Chondrocyte (in vitro differentiated cells): ENCODE measurements around the gene RNF151. TPM values are rescaled to one million over a fixed set of nuclear protein-coding genes. Genes with fewer than 3 reads are reported as not detected.
A peak's percentile ranks its signal among the peaks of the same experiment; 100 is the strongest.
"Not testable (repeated sequence)": the region's sequence is repeated elsewhere in the genome, so short reads cannot be mapped to it uniquely, and the experiment has no call there.

Experiments used
- DNase-seq: peaks from one replicate; pipeline ENCODE4 v3.0.0; 2021; ENCODE audit warnings: mixed read lengths, low spot score
- H3K27ac Mint-ChIP-seq: one replicate; pipeline ENCODE4 v1.8.0; 2021; ENCODE audit warnings: mild to moderate bottlenecking, moderate library complexity, mixed read lengths; ENCODE audit not compliant: unreplicated experiment
- H3K27me3 Mint-ChIP-seq: 2 replicates; pipeline ENCODE4 v1.8.0; 2021; ENCODE audit warnings: low read depth, mixed read lengths
- H3K36me3 Mint-ChIP-seq: 2 replicates; pipeline ENCODE4 v1.8.0; 2021; ENCODE audit warnings: low read depth, mixed read lengths
- H3K4me1 Mint-ChIP-seq: 2 replicates; pipeline ENCODE4 v1.8.0; 2021; ENCODE audit warnings: low read depth, mild to moderate bottlenecking, mixed read lengths
- H3K4me3 Mint-ChIP-seq: one replicate; pipeline ENCODE4 v1.8.0; 2021; ENCODE audit warnings: mild to moderate bottlenecking, moderate library complexity, mixed read lengths; ENCODE audit not compliant: unreplicated experiment
- H3K9me3 Mint-ChIP-seq: 2 replicates; pipeline ENCODE4 v1.8.0; 2021; ENCODE audit warnings: low read depth, mixed read lengths
- total RNA-seq: library from RNA; stranded (reverse); gene quantifications from 3 replicates; pipeline ENCODE4 v1.2.1, GENCODE V29; 2021
- TF ChIP-seq, protein P1 (sequence below): fragments of 200-600 bp; sonication (generic); IDR thresholded peaks from 2 replicates; pipeline ENCODE4 v1.5.0; 2021; ENCODE audit warnings: antibody characterized with exemption, mild to moderate bottlenecking, moderate library complexity

The RNF151 gene
- total RNA-seq, 1 donor from 2014 or later = not detected

DNA sequence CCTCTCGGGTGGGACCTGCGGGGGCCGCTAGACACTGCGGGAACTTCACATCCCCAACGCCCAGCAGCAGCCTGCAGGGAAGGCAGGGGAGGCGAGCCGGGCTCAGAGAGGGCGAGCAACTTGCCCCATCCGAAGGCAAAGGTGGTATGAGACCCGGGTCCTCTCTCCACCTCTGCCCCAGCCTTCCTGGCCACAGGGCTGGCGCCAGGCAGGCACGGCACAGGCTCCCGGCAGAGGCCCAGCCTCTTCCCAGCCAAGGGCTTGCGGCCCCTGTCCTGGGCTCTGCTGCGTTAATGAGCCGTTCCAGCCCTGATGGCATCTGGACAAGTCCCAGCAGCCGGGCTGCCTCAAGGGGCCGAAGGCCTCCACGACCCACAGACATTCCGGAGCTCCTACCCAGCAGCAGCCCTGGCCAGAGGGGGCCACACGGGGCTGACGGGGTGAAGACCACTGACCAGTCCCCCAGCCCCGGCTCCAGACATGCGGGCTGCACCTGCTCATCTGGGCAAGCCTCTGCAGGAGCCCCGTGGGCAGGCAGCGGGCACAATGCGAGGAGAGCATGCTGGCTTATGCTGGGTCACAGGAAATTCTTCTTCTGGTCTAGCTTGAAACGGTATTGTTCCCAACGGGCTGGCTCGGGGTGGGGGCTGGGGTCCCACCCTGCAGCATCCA is 47.2 kb upstream of the RNF151 start:
- peaks cover 49% of the 10 kb centered on the region for H3K27me3 Mint-ChIP-seq
- TF ChIP-seq, protein P1, sequence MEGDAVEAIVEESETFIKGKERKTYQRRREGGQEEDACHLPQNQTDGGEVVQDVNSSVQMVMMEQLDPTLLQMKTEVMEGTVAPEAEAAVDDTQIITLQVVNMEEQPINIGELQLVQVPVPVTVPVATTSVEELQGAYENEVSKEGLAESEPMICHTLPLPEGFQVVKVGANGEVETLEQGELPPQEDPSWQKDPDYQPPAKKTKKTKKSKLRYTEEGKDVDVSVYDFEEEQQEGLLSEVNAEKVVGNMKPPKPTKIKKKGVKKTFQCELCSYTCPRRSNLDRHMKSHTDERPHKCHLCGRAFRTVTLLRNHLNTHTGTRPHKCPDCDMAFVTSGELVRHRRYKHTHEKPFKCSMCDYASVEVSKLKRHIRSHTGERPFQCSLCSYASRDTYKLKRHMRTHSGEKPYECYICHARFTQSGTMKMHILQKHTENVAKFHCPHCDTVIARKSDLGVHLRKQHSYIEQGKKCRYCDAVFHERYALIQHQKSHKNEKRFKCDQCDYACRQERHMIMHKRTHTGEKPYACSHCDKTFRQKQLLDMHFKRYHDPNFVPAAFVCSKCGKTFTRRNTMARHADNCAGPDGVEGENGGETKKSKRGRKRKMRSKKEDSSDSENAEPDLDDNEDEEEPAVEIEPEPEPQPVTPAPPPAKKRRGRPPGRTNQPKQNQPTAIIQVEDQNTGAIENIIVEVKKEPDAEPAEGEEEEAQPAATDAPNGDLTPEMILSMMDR = no peak
- H3K4me1 Mint-ChIP-seq = peaks cover 13% of the 10 kb centered on the region
- H3K4me3 Mint-ChIP-seq = no peak overlapping the region
- no peaks in the 10 kb centered on the region for H3K9me3 Mint-ChIP-seq
- peak; percentile 84 for DNase-seq
- H3K27ac Mint-ChIP-seq = no peak overlapping the region
- peaks cover 1% of the 10 kb centered on the region for H3K36me3 Mint-ChIP-seq

DNA sequence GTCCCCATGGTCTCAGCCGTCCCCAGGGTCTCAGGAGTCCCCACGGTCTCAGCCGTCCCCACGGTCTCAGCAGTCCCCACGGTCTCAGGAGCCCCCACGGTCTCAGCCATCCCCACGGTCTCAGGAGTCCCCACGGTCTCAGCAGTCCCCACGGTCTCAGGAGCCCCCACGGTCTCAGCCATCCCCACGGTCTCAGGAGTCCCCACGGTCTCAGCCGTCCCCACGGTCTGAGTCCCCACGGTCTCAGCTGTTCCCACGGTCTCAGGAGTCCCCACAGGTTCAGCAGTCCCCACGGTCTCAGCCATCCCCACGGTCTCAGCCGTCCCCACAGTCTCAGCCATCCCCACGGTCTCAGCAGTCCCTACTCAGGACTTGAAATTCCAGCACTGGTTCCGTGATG is 46.5 kb upstream of the RNF151 start:
- peaks cover 13% of the 10 kb centered on the region for H3K4me1 Mint-ChIP-seq
- DNase-seq, H3K27ac Mint-ChIP-seq, H3K9me3 Mint-ChIP-seq, H3K36me3 Mint-ChIP-seq, H3K4me3 Mint-ChIP-seq: not testable (repeated sequence)
- H3K27me3 Mint-ChIP-seq = peaks cover 45% of the 10 kb centered on the region

- Mint-ChIP-seq H3K9me3 (no peaks in the 10 kb centered on the region), H3K4me1 (peaks cover 13% of the 10 kb centered on the region), H3K27ac (no peak overlapping the region), H3K4me3 (no peak overlapping the region), H3K27me3 (peaks cover 44% of the 10 kb centered on the region), H3K36me3 (peaks cover 1% of the 10 kb centered on the region)
- no peak for DNase-seq
- TF ChIP-seq, protein P1 = no peak
These were observed 45.9 kb upstream of the RNF151 start for GRCh38 chr16:1920727-1921171.

- H3K27me3 Mint-ChIP-seq = peaks cover 30% of the 10 kb centered on the region
- H3K9me3 Mint-ChIP-seq = no peaks in the 10 kb centered on the region
- peaks cover 13% of the 10 kb centered on the region for H3K4me1 Mint-ChIP-seq
- TF ChIP-seq, protein P1 = no peak
- H3K4me3 Mint-ChIP-seq = no peak overlapping the region
- DNase-seq = no peak
- no peak overlapping the region for H3K27ac Mint-ChIP-seq
- H3K36me3 Mint-ChIP-seq = peaks cover 1% of the 10 kb centered on the region
These were observed 44.3 kb upstream of the RNF151 start for GRCh38 chr16:1922357-1922756.

GRCh38 chr16:1923299-1924034 is 43.2 kb upstream of the RNF151 start:
- no peak for DNase-seq
- no peak overlapping the region for H3K4me3 Mint-ChIP-seq

More at GRCh38 chr16:1923299-1924034, 43.2 kb upstream of the RNF151 start:
- H3K9me3 Mint-ChIP-seq = no peaks in the 10 kb centered on the region
- H3K27ac Mint-ChIP-seq = no peak overlapping the region
- H3K4me1 Mint-ChIP-seq = peaks cover 13% of the 10 kb centered on the region
- TF ChIP-seq, protein P1 = peak; percentile 72
- H3K27me3 Mint-ChIP-seq = peaks cover 30% of the 10 kb centered on the region
- H3K36me3 Mint-ChIP-seq = peaks cover 1% of the 10 kb centered on the region
